ENCODE measurements around the gene SCN5A.

DNA sequence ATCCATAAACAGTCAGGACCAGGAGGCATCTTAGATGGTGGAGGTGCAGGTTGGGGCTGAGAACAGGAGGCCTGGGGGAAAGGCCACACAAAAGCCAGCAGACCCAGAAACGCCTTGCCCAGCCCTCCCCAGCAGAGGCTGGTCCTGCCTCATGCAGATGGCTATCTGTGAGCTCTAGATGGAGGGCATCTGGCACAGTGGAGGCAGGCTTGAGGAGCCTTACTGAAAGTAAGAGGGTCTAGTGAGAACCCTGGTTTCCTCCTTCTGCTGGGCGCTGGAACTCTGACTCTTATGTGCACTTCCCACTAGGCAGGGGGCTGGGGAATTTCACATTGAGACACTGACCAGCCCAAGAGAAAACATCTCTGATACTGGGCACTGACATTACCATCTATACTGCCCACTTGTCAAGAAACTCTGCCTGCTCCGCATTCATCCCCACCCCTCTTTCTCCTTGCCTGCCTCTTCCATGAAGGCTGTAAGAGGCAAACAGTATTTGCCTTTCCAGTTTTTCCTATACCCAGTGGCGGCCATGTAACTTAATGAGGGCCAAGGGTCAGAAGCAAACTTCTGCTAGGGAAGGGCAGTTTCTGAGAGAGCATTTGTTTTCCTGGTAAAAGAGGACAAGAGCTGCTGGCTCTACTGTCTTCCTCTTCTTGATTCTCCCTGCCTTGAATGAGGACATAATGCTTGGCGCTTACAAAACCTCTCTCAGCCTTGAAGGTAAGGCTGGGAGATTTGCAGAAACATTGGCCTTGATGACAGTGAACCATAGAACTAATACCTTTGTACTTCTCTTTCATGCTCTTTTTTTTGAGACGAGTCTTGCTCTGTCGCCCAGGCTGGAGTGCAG is 4.4 kb upstream of the SCN5A start:
- TF ChIP-seq CTCF (IDR thresholded peaks at IDR 0.05) (no peak), EZH2 (IDR thresholded peaks at IDR 0.05; ENCODE audit: borderline replicate concordance, insufficient read depth, low read depth, low read length, poor library complexity, severe bottlenecking) (no peak)
